ENCODE results near the gene INSL4.

INSL4 gene

DNA sequence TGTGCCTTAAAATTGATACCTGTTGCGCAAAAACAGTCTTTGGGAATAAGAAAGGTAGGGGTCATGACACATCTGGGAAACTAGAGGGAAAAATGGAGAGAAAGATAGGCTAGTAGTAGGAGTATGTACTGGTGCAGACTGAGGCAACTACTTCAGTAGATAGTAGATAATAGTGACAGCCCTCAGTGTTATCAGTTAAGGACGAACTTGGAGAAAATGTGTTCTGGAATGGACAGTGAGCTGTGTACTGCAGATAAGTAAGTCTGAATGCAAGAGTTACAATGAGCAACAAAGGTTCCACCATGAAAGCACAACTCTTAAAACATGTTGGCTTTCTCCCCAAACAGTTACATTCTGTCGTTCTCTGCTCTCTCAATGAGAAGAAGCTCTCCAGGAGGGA lies 39.2 kb upstream of the INSL4 start:
- DNase-seq (ENCODE audit: extremely low read depth, insufficient read length): no peak
- Histone ChIP-seq H3K4me3 (replicated peaks; ENCODE audit: low read depth, low read length) (no peak overlapping the region), H3K36me3 (ENCODE audit: control insufficient read depth, insufficient read depth, low read length) (no peaks in the 10 kb centered on the region), H3K27me3 (replicated peaks; ENCODE audit: control insufficient read depth, insufficient read depth, low read length) (no peaks in the 10 kb centered on the region)
- TF ChIP-seq CTCF (IDR thresholded peaks at IDR 0.05; ENCODE audit: insufficient read depth, low read length, poor library complexity, severe bottlenecking): no peak

GRCh38 chr9:5193345-5193744 lies 37.9 kb upstream of the INSL4 start:
- Histone ChIP-seq H3K27me3 (replicated peaks; ENCODE audit: control insufficient read depth, insufficient read depth, low read length) (no peaks in the 10 kb centered on the region), H3K36me3 (ENCODE audit: control insufficient read depth, insufficient read depth, low read length) (no peaks in the 10 kb centered on the region), H3K4me3 (replicated peaks; ENCODE audit: low read depth, low read length) (no peak overlapping the region)
- TF ChIP-seq CTCF (IDR thresholded peaks at IDR 0.05; ENCODE audit: insufficient read depth, low read length, poor library complexity, severe bottlenecking): no peak
- DNase-seq (ENCODE audit: extremely low read depth, insufficient read length): no peak

GRCh38 chr9:5195463-5195862 lies 35.8 kb upstream of the INSL4 start:
- DNase-seq (ENCODE audit: extremely low read depth, insufficient read length): no peak
- no peaks in the 10 kb centered on the region for H3K27me3 ChIP-seq (replicated peaks; ENCODE audit: control insufficient read depth, insufficient read depth, low read length)
- TF ChIP-seq CTCF (IDR thresholded peaks at IDR 0.05; ENCODE audit: insufficient read depth, low read length, poor library complexity, severe bottlenecking): no peak

DNA sequence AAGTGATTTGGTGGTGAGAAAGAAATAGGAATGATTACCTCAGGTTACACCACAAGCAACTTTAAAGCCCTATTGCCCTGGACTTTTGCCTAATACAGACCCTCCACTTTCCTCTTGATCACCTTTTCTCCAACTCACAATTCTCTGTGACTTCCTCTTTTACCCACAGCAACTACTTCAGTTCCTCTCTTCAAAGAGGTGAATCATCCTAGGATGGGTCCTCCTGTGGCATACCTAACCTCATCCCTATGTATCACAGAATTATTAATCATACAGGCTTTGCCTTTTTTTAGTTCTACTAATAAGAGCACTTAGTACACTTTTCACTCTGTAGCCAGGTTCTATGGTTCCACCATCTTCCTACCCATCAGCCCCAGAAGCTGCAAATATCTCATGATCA lies 26.1 kb upstream of the INSL4 start:
- Histone ChIP-seq H3K27me3 (replicated peaks; ENCODE audit: control insufficient read depth, insufficient read depth, low read length) (no peaks in the 10 kb centered on the region), H3K4me3 (replicated peaks; ENCODE audit: low read depth, low read length) (no peak overlapping the region), H3K36me3 (ENCODE audit: control insufficient read depth, insufficient read depth, low read length) (no peaks in the 10 kb centered on the region)
- no peak for TF ChIP-seq CTCF (IDR thresholded peaks at IDR 0.05; ENCODE audit: insufficient read depth, low read length, poor library complexity, severe bottlenecking)
- DNase-seq (ENCODE audit: extremely low read depth, insufficient read length): no peak

More at GRCh38 chr9:5195463-5195862, 35.8 kb upstream of the INSL4 start:
- Histone ChIP-seq H3K36me3 (ENCODE audit: control insufficient read depth, insufficient read depth, low read length) (no peaks in the 10 kb centered on the region), H3K4me3 (replicated peaks; ENCODE audit: low read depth, low read length) (no peak overlapping the region)

DNA sequence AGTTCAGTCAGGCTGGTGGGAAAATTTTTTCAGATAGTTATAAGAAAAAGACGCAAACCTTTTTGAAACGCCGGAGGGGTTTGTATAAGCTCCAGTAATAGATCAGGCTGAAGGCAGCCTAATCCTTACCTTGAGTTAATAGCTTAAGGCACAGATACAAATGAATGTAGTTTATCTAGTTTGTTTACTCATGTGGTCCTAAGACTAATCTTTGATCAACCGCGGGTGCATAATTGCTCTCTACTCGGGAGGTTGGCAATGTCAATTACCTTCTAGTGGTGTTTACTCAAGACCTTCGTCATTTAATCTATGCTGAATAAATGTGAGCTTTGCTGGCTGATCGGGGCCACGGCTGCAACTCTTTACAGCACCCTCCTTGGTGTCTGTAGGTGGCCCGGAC lies 665 bp upstream of the INSL4 start:
- no peaks in the 10 kb centered on the region for H3K36me3 ChIP-seq (ENCODE audit: control insufficient read depth, insufficient read depth, low read length)
- no peak for TF ChIP-seq CTCF (IDR thresholded peaks at IDR 0.05; ENCODE audit: insufficient read depth, low read length, poor library complexity, severe bottlenecking)
- no peak overlapping the region for H3K4me3 ChIP-seq (replicated peaks; ENCODE audit: low read depth, low read length)
- no peak for DNase-seq (ENCODE audit: extremely low read depth, insufficient read length)
- H3K27me3 ChIP-seq (replicated peaks; ENCODE audit: control insufficient read depth, insufficient read depth, low read length): no peaks in the 10 kb centered on the region
